ENCODE results near the gene AKT3. TPM values are rescaled to one million over a fixed set of nuclear protein-coding genes. Genes with fewer than 3 reads are reported as not detected.

AKT3 gene
- polyA plus RNA-seq, 1 donor (not counting 4 experiments of a cell fraction or from before 2014, with no cell fraction given): 2.9 TPM

GRCh38 chr1:243559575-243560162 is 290.4 kb downstream of the AKT3 start:
- DNase-seq (ENCODE audit: low read depth, low spot score) (no peak), FAIRE-seq (no peak)
- Histone ChIP-seq H3K79me2 (ENCODE audit: control insufficient read depth, insufficient read depth, low read length) (no peaks in the 10 kb centered on the region), H3K27me3 (ENCODE audit: control insufficient read depth, extremely low read depth, insufficient read depth, low read length) (no peaks in the 10 kb centered on the region), H3K4me1 (ENCODE audit: control insufficient read depth, extremely low read depth, insufficient read depth, low read length) (no peaks in the 10 kb centered on the region), H3K9me3 (ENCODE audit: control insufficient read depth, low read depth, low read length) (no peaks in the 10 kb centered on the region), H3K9me1 (ENCODE audit: control insufficient read depth, extremely low read depth, insufficient read depth, low read length) (no peaks in the 10 kb centered on the region), H3K4me2 (ENCODE audit: control insufficient read depth, extremely low read depth, insufficient read depth, low read depth, low read length) (no peak overlapping the region), H4K20me1 (ENCODE audit: control insufficient read depth, extremely low read depth, insufficient read depth, low read length) (no peaks in the 10 kb centered on the region), H3K4me3 (ENCODE audit: control insufficient read depth in 2 of 3, extremely low read depth in 1 of 3, insufficient read depth in 2 of 3, low read depth in 1 of 3, low read length in 3 of 3) (no peak overlapping the region), H3K9ac (ENCODE audit: control insufficient read depth, extremely low read depth, insufficient read depth, low read length) (no peak overlapping the region), H3K27ac (ENCODE audit: control insufficient read depth, insufficient read depth, low read length) (no peak overlapping the region), H2AFZ (ENCODE audit: control insufficient read depth, low read length) (no peak overlapping the region), H3K36me3 (ENCODE audit: control insufficient read depth in 2 of 2, extremely low read depth in 1 of 2, insufficient read depth in 2 of 2, low read length in 2 of 2) (no peaks in the 10 kb centered on the region)
- TF ChIP-seq CTCF (optimal IDR thresholded peaks at IDR 0.05 in 1 of 3, IDR thresholded peaks at IDR 0.05 in 1 of 3, conservative IDR thresholded peaks at IDR 0.05 in 1 of 3; ENCODE audit: extremely low read depth in 1 of 3, insufficient read depth in 2 of 3, low read length in 3 of 3) (no peak), EZH2 (IDR thresholded peaks at IDR 0.05; ENCODE audit: low read length) (no peak)
- dilution Hi-C loops (cut with MboI; ENCODE audit: extremely low pct_ligation_motif_present, low sequenced_read_pairs): no loop called here

GRCh38 chr1:243558576-243558975 is 291.5 kb downstream of the AKT3 start:
- H3K36me3 ChIP-seq (ENCODE audit: control insufficient read depth in 2 of 2, extremely low read depth in 1 of 2, insufficient read depth in 2 of 2, low read length in 2 of 2): no peaks in the 10 kb centered on the region
- H3K4me3 ChIP-seq (ENCODE audit: control insufficient read depth in 2 of 3, extremely low read depth in 1 of 3, insufficient read depth in 2 of 3, low read depth in 1 of 3, low read length in 3 of 3): no peak overlapping the region
- H3K4me1 ChIP-seq (ENCODE audit: control insufficient read depth, extremely low read depth, insufficient read depth, low read length): no peaks in the 10 kb centered on the region
- dilution Hi-C loops (cut with MboI; ENCODE audit: extremely low pct_ligation_motif_present, low sequenced_read_pairs): no loop called here
- H3K27ac ChIP-seq (ENCODE audit: control insufficient read depth, insufficient read depth, low read length): no peak overlapping the region
- FAIRE-seq: no peak
- no peak overlapping the region for H3K4me2 ChIP-seq (ENCODE audit: control insufficient read depth, extremely low read depth, insufficient read depth, low read depth, low read length)
- no peaks in the 10 kb centered on the region for H3K9me3 ChIP-seq (ENCODE audit: control insufficient read depth, low read depth, low read length)
- no peaks in the 10 kb centered on the region for H4K20me1 ChIP-seq (ENCODE audit: control insufficient read depth, extremely low read depth, insufficient read depth, low read length)
- H3K9me1 ChIP-seq (ENCODE audit: control insufficient read depth, extremely low read depth, insufficient read depth, low read length): no peaks in the 10 kb centered on the region
- H2AFZ ChIP-seq (ENCODE audit: control insufficient read depth, low read length): no peak overlapping the region
- no peaks in the 10 kb centered on the region for H3K27me3 ChIP-seq (ENCODE audit: control insufficient read depth, extremely low read depth, insufficient read depth, low read length)
- no peaks in the 10 kb centered on the region for H3K79me2 ChIP-seq (ENCODE audit: control insufficient read depth, insufficient read depth, low read length)
- H3K9ac ChIP-seq (ENCODE audit: control insufficient read depth, extremely low read depth, insufficient read depth, low read length): no peak overlapping the region
- TF ChIP-seq EZH2 (IDR thresholded peaks at IDR 0.05; ENCODE audit: low read length): no peak
- no peak for TF ChIP-seq CTCF (optimal IDR thresholded peaks at IDR 0.05 in 1 of 3, IDR thresholded peaks at IDR 0.05 in 1 of 3, conservative IDR thresholded peaks at IDR 0.05 in 1 of 3; ENCODE audit: extremely low read depth in 1 of 3, insufficient read depth in 2 of 3, low read length in 3 of 3)
- DNase-seq (ENCODE audit: low read depth, low spot score): no peak
